IPS DF 6.9 (cell line): ENCODE measurements around the gene RAP1GAP2.

ENCODE experiments used
- DNase-seq: peaks from one replicate; pipeline ENCODE4 v3.0.0-alpha.2; 2013; ENCODE audit warnings: low read depth, low spot score
- H3K27ac ChIP-seq: one replicate; pipeline ENCODE4 v1.5.1; 2013; ENCODE audit warnings: low read length, control low read depth
- H3K27me3 ChIP-seq: 2 replicates; pipeline ENCODE4 v1.6.1; 2013; ENCODE audit warnings: mild to moderate bottlenecking, low read length; ENCODE audit not compliant: control insufficient read depth, insufficient read depth
- H3K36me3 ChIP-seq: 2 replicates; pipeline ENCODE4 v1.6.1; 2013; ENCODE audit warnings: low read length; ENCODE audit not compliant: control insufficient read depth, insufficient read depth
- H3K4me1 ChIP-seq: 2 replicates; pipeline ENCODE4 v1.6.1; 2013; ENCODE audit warnings: low read length; ENCODE audit not compliant: control insufficient read depth, insufficient read depth
- H3K4me3 ChIP-seq: 2 replicates; pipeline ENCODE4 v1.5.1; 2013; ENCODE audit warnings: mild to moderate bottlenecking, low read length
- H3K9me3 ChIP-seq: 2 replicates; pipeline ENCODE4 v1.6.1; 2013; ENCODE audit warnings: low read length, inconsistent platforms; ENCODE audit not compliant: control insufficient read depth, insufficient read depth
- WGBS: extraction: QIAGEN DNeasy Blood & Tissue Kit; methylation state at CpG from one replicate; pipeline ENCODE4 v1.1.7; 2013; ENCODE audit warnings: mixed read lengths, missing lambda C conversion rate; ENCODE audit not compliant: insufficient read length, insufficient coverage; 5-methylcytosine and 5-hydroxymethylcytosine counted together

Gene RAP1GAP2

GRCh38 chr17:2909175-2909845 lies 113.1 kb downstream of the RAP1GAP2 start:
- Histone ChIP-seq H3K36me3 (peaks cover 6% of the 10 kb centered on the region; the same call in 1 of the 2 replicates), H3K27me3 (no peaks in the 10 kb centered on the region), H3K9me3 (no peaks in the 10 kb centered on the region), H3K27ac (no peak overlapping the region), H3K4me1 (no peaks in the 10 kb centered on the region), H3K4me3 (no peak overlapping the region)
- no peak for DNase-seq
- no CpG with 5 or more reads among the region's 13 CpGs for WGBS

DNA sequence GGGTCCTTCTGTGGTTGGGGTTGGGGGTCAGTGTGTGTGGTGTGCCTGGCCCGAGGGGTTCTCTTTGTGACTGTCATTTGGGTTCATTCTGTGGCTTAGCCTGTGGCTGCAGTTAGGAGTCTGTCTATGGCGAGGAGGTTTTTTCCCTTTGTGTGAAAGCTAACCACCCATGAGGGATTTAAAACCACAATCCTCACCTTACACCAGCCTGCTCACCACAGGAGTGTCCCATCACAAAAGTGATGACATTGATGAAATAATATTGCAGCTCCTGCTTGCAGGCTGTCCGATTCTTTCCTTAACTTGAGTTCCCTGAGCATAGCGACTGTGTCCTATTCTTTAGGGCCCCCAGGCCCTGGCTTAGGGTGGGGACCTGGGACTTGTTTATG lies 113.6 kb downstream of the RAP1GAP2 start:
- Histone ChIP-seq H3K9me3 (no peaks in the 10 kb centered on the region), H3K4me3 (no peak overlapping the region), H3K4me1 (no peaks in the 10 kb centered on the region), H3K27ac (no peak overlapping the region), H3K36me3 (peaks cover 6% of the 10 kb centered on the region; the same call in 1 of the 2 replicates), H3K27me3 (no peaks in the 10 kb centered on the region)
- no CpG with 5 or more reads among the region's 4 CpGs for WGBS
- DNase-seq: no peak

- H3K4me3 ChIP-seq: no peak overlapping the region
- no peak for DNase-seq
- WGBS: no CpG with 5 or more reads among the region's 19 CpGs
- peaks cover 2% of the 10 kb centered on the region; the same call in 1 of the 2 replicates for H3K36me3 ChIP-seq
- no peak overlapping the region for H3K27ac ChIP-seq
- no peaks in the 10 kb centered on the region for H3K4me1 ChIP-seq
- no peaks in the 10 kb centered on the region for H3K27me3 ChIP-seq
- no peaks in the 10 kb centered on the region for H3K9me3 ChIP-seq
Observed at GRCh38 chr17:2911035-2911754, 115.0 kb downstream of the RAP1GAP2 start.

- no CpG with 5 or more reads among the region's 10 CpGs for WGBS
Observed at GRCh38 chr17:2911755-2912111, 115.5 kb downstream of the RAP1GAP2 start.

DNA sequence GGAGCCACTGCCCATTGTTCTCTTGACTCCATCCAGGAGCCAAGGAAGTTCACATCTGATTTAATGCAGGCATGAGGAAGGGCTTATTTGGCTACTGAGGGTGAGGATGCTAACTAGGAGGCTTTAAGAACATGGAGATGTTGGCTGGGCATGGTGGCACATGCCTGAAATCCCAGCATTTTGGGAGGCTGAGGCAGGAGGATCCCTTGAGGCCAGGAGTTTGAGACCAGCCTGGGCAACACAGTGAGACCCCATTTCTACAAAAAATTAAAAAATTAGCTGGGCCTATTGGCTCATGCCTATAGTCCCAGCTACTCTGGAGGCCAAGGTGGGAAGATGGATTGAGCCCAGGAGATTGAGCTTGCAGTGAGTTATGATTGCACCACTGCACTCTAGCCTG lies 116.5 kb downstream of the RAP1GAP2 start:
- Histone ChIP-seq H3K9me3 (no peaks in the 10 kb centered on the region), H3K4me1 (no peaks in the 10 kb centered on the region), H3K4me3 (no peak overlapping the region), H3K27me3 (no peaks in the 10 kb centered on the region), H3K36me3 (no peaks in the 10 kb centered on the region), H3K27ac (no peak overlapping the region)
- DNase-seq: no peak

More at GRCh38 chr17:2911755-2912111, 115.5 kb downstream of the RAP1GAP2 start:
- Histone ChIP-seq H3K36me3 (no peaks in the 10 kb centered on the region), H3K4me3 (no peak overlapping the region), H3K4me1 (no peaks in the 10 kb centered on the region), H3K27ac (no peak overlapping the region), H3K27me3 (no peaks in the 10 kb centered on the region), H3K9me3 (no peaks in the 10 kb centered on the region)
- no peak for DNase-seq

GRCh38 chr17:2916461-2916860 lies 120.2 kb downstream of the RAP1GAP2 start:
- WGBS: no CpG with 5 or more reads among the region's 11 CpGs

GRCh38 chr17:2921443-2921842 lies 125.2 kb downstream of the RAP1GAP2 start:
- DNase-seq: no peak
- no CpG with 5 or more reads among the region's 18 CpGs for WGBS
- no peaks in the 10 kb centered on the region for H3K27me3 ChIP-seq
- no peak overlapping the region for H3K27ac ChIP-seq
- H3K36me3 ChIP-seq: no peaks in the 10 kb centered on the region
- H3K4me1 ChIP-seq: no peaks in the 10 kb centered on the region; the same call in 1 of the 2 replicates
- H3K4me3 ChIP-seq: no peak overlapping the region
- H3K9me3 ChIP-seq: no peaks in the 10 kb centered on the region

More at GRCh38 chr17:2916461-2916860, 120.2 kb downstream of the RAP1GAP2 start:
- Histone ChIP-seq H3K9me3 (no peaks in the 10 kb centered on the region), H3K27ac (no peak overlapping the region), H3K27me3 (no peaks in the 10 kb centered on the region), H3K4me1 (no peaks in the 10 kb centered on the region; the same call in 1 of the 2 replicates), H3K4me3 (no peak overlapping the region), H3K36me3 (no peaks in the 10 kb centered on the region)
- no peak for DNase-seq

- H3K9me3 ChIP-seq: no peaks in the 10 kb centered on the region
- H3K4me1 ChIP-seq: no peaks in the 10 kb centered on the region; the same call in 1 of the 2 replicates
- no peak overlapping the region for H3K27ac ChIP-seq
- H3K36me3 ChIP-seq: no peaks in the 10 kb centered on the region
- no peak for DNase-seq
- 100% methylated on average over 1 of the region's 10 CpGs for WGBS
- H3K27me3 ChIP-seq: no peaks in the 10 kb centered on the region
- H3K4me3 ChIP-seq: no peak overlapping the region
Observed at GRCh38 chr17:2924211-2924610, 128.0 kb downstream of the RAP1GAP2 start.

DNA sequence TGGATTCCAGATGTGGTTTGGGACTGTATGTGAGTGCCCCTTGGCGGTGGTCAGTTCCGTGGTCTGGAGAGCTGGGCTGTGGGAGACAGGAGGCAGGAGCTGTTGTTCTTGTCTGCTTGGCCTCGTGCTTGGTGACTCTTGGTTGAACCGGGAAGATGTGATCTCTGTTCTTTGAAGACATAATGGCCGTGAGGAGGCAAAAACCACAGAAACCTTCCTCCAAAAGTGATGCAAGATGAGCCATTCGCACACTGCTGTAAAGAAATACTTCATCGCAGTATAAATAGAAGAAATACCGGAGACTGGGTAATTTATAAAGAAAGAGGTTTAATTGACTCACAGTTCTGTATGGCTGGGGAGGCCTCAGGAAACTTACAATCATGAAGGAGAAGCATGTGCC lies 128.8 kb downstream of the RAP1GAP2 start:
- no peak for DNase-seq
- Histone ChIP-seq H3K36me3 (no peaks in the 10 kb centered on the region), H3K4me1 (peaks cover 1% of the 10 kb centered on the region), H3K4me3 (no peak overlapping the region), H3K27me3 (no peaks in the 10 kb centered on the region), H3K27ac (no peak overlapping the region), H3K9me3 (no peaks in the 10 kb centered on the region)
- no CpG with 5 or more reads among the region's 8 CpGs for WGBS

DNA sequence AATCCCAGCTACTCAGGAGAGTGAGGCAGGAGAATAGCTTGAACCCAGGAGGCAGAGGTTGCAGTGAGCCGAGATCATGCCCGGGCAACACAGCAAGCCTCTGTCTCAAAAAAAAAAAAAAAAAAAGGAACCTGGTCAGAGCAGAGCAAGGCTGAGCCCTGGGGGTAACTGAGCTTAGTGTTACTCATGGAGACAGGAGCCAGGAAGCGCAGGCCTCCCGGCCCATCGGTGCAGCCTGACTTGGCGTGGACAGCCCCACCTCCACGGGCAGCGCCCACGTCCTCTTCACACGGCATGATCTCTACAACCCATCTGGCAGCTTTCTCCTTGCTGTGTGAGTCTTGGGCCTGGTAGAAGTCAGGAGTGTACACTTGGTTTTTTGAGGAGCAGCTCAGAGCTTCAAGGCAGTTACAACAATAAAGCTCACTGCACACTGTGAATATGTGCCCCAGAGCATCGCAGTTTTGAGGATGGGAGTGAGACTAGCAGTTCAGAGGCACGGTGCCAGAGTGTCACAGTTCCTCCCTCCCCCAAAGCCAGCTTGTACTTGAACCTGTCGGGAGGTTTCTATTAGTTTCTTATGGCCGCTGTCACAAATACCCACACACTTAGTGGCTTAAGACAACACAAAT lies 129.9 kb downstream of the RAP1GAP2 start:
- H3K36me3 ChIP-seq: no peaks in the 10 kb centered on the region
- no peak overlapping the region for H3K27ac ChIP-seq
- no peaks in the 10 kb centered on the region for H3K27me3 ChIP-seq
- no peaks in the 10 kb centered on the region for H3K9me3 ChIP-seq
- no peak for DNase-seq
- peaks cover 4% of the 10 kb centered on the region for H3K4me1 ChIP-seq
- WGBS: no CpG with 5 or more reads among the region's 14 CpGs
- H3K4me3 ChIP-seq: no peak overlapping the region
